RWPE2 (cell line): ENCODE data around the gene ELF5.

ENCODE experiments used
- ATAC-seq: fragments of 200-7000 bp; cut with Tn5 transposase; 3 replicates; pipeline ENCODE4 v1.9.1; 2021; ENCODE audit warnings: low read depth
- DNase-seq: peaks from one replicate; pipeline ENCODE4 v3.0.0-alpha.2; 2020; ENCODE audit warnings: low spot score
- H3K27ac ChIP-seq: fragments of 450-650 bp; 2 replicates; pipeline ENCODE4 v1.5.1; 2017; ENCODE audit warnings: mild to moderate bottlenecking; ENCODE audit not compliant: poor library complexity, severe bottlenecking
- H3K27me3 ChIP-seq: fragments of 250-450 bp; sonication (Bioruptor Pico); 2 replicates; pipeline ENCODE4 v1.5.1; 2021; ENCODE audit warnings: mild to moderate bottlenecking, moderate library complexity; ENCODE audit not compliant: insufficient read depth, poor library complexity, severe bottlenecking
- H3K36me3 ChIP-seq: fragments of 250-450 bp; sonication (Bioruptor Pico); 2 replicates; pipeline ENCODE4 v1.5.1; 2020; ENCODE audit warnings: low read depth, mild to moderate bottlenecking, moderate library complexity
- H3K4me1 ChIP-seq: fragments of 250-450 bp; sonication (Bioruptor Pico); 2 replicates; pipeline ENCODE4 v1.5.1; 2021; ENCODE audit warnings: mild to moderate bottlenecking, moderate library complexity; ENCODE audit not compliant: insufficient read depth, poor library complexity, severe bottlenecking
- H3K4me3 ChIP-seq: fragments of 250-450 bp; sonication (Bioruptor Pico); 2 replicates; pipeline ENCODE4 v1.5.1; 2021; ENCODE audit warnings: mild to moderate bottlenecking, moderate library complexity; ENCODE audit not compliant: severe bottlenecking
- H3K9me3 ChIP-seq: fragments of 250-450 bp; sonication (Bioruptor Pico); 2 replicates; pipeline ENCODE4 v1.5.1; 2021; ENCODE audit warnings: mild to moderate bottlenecking, moderate library complexity; ENCODE audit not compliant: severe bottlenecking
- CTCF ChIP-seq: fragments of 450-650 bp; IDR thresholded peaks from one replicate; pipeline ENCODE4 v1.5.1; 2017; ENCODE audit warnings: mild to moderate bottlenecking, moderate library complexity; ENCODE audit not compliant: poor library complexity, severe bottlenecking

The ELF5 gene

GRCh38 chr11:34464591-34465051 lies 49.0 kb downstream of the ELF5 start:
- no peak for DNase-seq
- Histone ChIP-seq H3K4me3 (no peak overlapping the region), H3K27ac (no peak overlapping the region)

GRCh38 chr11:34461215-34461614 lies 52.4 kb downstream of the ELF5 start:
- no peaks in the 10 kb centered on the region for H3K27me3 ChIP-seq
- ATAC-seq, result no peak
- peaks cover 60% of the 10 kb centered on the region for H3K36me3 ChIP-seq
- DNase-seq, result no peak
- H3K4me3 ChIP-seq, result no peak overlapping the region
- H3K27ac ChIP-seq, result no peak overlapping the region
- TF ChIP-seq CTCF, result no peak
- H3K9me3 ChIP-seq, result no peaks in the 10 kb centered on the region
- no peaks in the 10 kb centered on the region for H3K4me1 ChIP-seq

More at GRCh38 chr11:34464591-34465051, 49.0 kb downstream of the ELF5 start:
- Histone ChIP-seq H3K4me1 (no peaks in the 10 kb centered on the region), H3K27me3 (no peaks in the 10 kb centered on the region), H3K9me3 (peaks cover 2% of the 10 kb centered on the region), H3K36me3 (peaks cover 62% of the 10 kb centered on the region)
- TF ChIP-seq CTCF, result no peak
- ATAC-seq, result no peak

DNA sequence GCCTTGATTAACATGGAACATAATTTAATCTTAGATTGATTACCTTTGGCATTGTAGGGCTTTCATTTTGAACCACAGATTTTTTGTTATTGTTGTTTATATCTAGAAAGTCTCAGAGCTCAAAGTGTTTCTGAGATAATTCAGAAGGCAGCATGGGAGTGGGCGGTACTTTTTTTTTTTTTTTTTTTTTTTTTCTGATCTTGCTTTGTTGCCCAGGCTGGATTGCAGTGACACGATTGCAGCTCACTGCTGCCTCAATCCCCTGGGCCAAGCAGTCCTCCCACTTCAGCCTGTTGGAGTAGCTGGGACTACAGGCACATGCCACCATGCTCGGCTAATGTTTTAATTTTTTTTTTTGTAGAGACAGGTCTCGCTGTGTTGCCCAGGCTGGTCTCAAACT lies 53.3 kb downstream of the ELF5 start:
- H3K9me3 ChIP-seq, result no peaks in the 10 kb centered on the region
- no peak overlapping the region for H3K27ac ChIP-seq
- DNase-seq (no peak), ATAC-seq (no peak)
- no peak for TF ChIP-seq CTCF
- H3K36me3 ChIP-seq, result peaks cover 60% of the 10 kb centered on the region
- H3K4me3 ChIP-seq, result no peak overlapping the region
- H3K4me1 ChIP-seq, result no peaks in the 10 kb centered on the region
- H3K27me3 ChIP-seq, result no peaks in the 10 kb centered on the region

DNA sequence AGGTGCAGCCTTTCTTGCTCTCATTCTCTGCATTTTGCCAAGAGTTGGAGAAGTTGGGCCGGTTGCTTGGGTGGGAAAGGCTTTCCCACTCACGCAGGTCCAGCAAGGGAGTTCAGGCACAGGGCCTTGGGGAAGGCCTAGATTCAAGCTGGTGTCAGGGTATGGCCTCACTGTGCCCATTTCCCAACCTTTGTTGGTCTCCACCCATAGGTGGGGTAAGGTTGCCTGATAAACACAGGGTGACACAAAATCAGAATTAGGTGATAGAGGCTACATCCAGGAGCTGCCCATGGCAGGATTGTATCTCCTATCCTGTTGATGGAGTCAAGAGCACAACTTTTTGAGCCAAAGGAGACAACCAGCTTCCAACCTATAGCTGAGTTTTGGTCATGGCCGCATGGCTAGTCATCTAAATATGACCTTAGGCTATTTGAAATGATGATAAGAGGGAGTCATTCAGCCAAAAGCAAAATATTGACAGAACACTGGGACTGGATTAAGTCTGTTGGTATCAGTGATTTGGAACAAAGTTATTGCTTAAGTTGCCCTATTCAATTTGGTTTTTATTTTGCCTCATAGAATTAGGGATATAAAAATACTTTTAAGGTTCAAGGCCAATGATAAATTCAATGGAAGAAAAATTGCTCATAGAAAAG lies 54.0 kb downstream of the ELF5 start:
- H3K4me3 ChIP-seq, result no peak overlapping the region
- H3K27ac ChIP-seq, result no peak overlapping the region
- H3K9me3 ChIP-seq, result no peaks in the 10 kb centered on the region
- H3K4me1 ChIP-seq, result no peaks in the 10 kb centered on the region
- peaks cover 57% of the 10 kb centered on the region for H3K36me3 ChIP-seq
- no peaks in the 10 kb centered on the region for H3K27me3 ChIP-seq
- DNase-seq (no peak), ATAC-seq (no peak)
- no peak for TF ChIP-seq CTCF

GRCh38 chr11:34458525-34458924 lies 55.1 kb downstream of the ELF5 start:
- no peak for TF ChIP-seq CTCF
- Histone ChIP-seq H3K27ac (no peak overlapping the region), H3K36me3 (peaks cover 65% of the 10 kb centered on the region), H3K27me3 (no peaks in the 10 kb centered on the region), H3K9me3 (no peaks in the 10 kb centered on the region), H3K4me3 (no peak overlapping the region), H3K4me1 (no peaks in the 10 kb centered on the region)
- ATAC-seq (no peak), DNase-seq (no peak)
